Trophoblast cell (in vitro differentiated cells and primary cell): ENCODE data around the gene TAX1BP1.

Experiments
- DNase-seq, 2 donors: peaks; one replicate each; pipeline ENCODE4 v3.0.0-alpha.2; 2016
- H2AFZ ChIP-seq: 2 replicates; pipeline ENCODE4 v1.6.1; 2013; ENCODE audit warnings: low read length, moderate library complexity, mild to moderate bottlenecking; ENCODE audit not compliant: insufficient read depth, poor library complexity
- H2AK5ac ChIP-seq: 2 replicates; pipeline ENCODE4 v1.6.1; 2013; ENCODE audit warnings: mild to moderate bottlenecking, low read length
- H2BK120ac ChIP-seq: 2 replicates; pipeline ENCODE4 v1.6.1; 2013; ENCODE audit warnings: low read length, mild to moderate bottlenecking, moderate library complexity; ENCODE audit not compliant: insufficient read depth, poor library complexity
- H2BK12ac ChIP-seq: 2 replicates; pipeline ENCODE4 v1.6.1; 2013; ENCODE audit warnings: mild to moderate bottlenecking, low read length, moderate library complexity
- H2BK5ac ChIP-seq: 2 replicates; pipeline ENCODE4 v1.6.1; 2013; ENCODE audit warnings: low read length, low read depth, moderate library complexity, mild to moderate bottlenecking; ENCODE audit not compliant: poor library complexity
- H3K14ac ChIP-seq: 2 replicates; pipeline ENCODE4 v1.6.1; 2013; ENCODE audit warnings: mild to moderate bottlenecking, low read length
- H3K18ac ChIP-seq: 2 replicates; pipeline ENCODE4 v1.6.1; 2013; ENCODE audit warnings: mild to moderate bottlenecking, low read length
- H3K23ac ChIP-seq: 2 replicates; pipeline ENCODE4 v1.6.1; 2013; ENCODE audit warnings: low read length
- H3K27ac ChIP-seq: 2 replicates; pipeline ENCODE4 v1.5.1; 2013; ENCODE audit warnings: low read depth, mild to moderate bottlenecking, inconsistent platforms, low read length, moderate library complexity
- H3K27me3 ChIP-seq: 2 replicates; pipeline ENCODE4 v1.6.1; 2013; ENCODE audit warnings: inconsistent platforms, mild to moderate bottlenecking, low read length, moderate library complexity; ENCODE audit not compliant: insufficient read depth
- H3K36me3 ChIP-seq, 2 experiments: 1 replicate in 1 of 2; 2 replicates in 1 of 2; pipeline ENCODE4 v1.6.1; 2013; ENCODE audit warnings: low read length in 2 of 2, mild to moderate bottlenecking in 2 of 2, moderate library complexity in 1 of 2; ENCODE audit not compliant: insufficient read depth in 2 of 2, control insufficient read depth in 1 of 2
- H3K4ac ChIP-seq: 2 replicates; pipeline ENCODE4 v1.6.1; 2013; ENCODE audit warnings: low read depth, mild to moderate bottlenecking, low read length, moderate library complexity
- H3K4me1 ChIP-seq, 2 experiments: 1 replicate in 1 of 2; 2 replicates in 1 of 2; pipeline ENCODE4 v1.6.1; 2013; ENCODE audit warnings: low read length in 2 of 2, mild to moderate bottlenecking in 2 of 2, moderate library complexity in 1 of 2; ENCODE audit not compliant: insufficient read depth in 2 of 2, control insufficient read depth in 1 of 2
- H3K4me2 ChIP-seq: 2 replicates; pipeline ENCODE4 v1.6.1; 2013; ENCODE audit warnings: inconsistent platforms, mild to moderate bottlenecking, low read length, moderate library complexity
- H3K4me3 ChIP-seq: 2 replicates; pipeline ENCODE4 v1.5.1; 2013; ENCODE audit warnings: mild to moderate bottlenecking, low read depth, low read length, inconsistent platforms
- H3K79me1 ChIP-seq: one replicate; pipeline ENCODE4 v1.6.1; 2013; ENCODE audit warnings: low read length
- H3K79me2 ChIP-seq: 2 replicates; pipeline ENCODE4 v1.6.1; 2013; ENCODE audit warnings: low read length, mild to moderate bottlenecking; ENCODE audit not compliant: control insufficient read depth, insufficient read depth, poor library complexity
- H3K9ac ChIP-seq: 2 replicates; pipeline ENCODE4 v1.6.1; 2013; ENCODE audit warnings: mild to moderate bottlenecking, low read length
- H3K9me3 ChIP-seq: 2 replicates; pipeline ENCODE4 v1.6.1; 2013; ENCODE audit warnings: low read depth, mild to moderate bottlenecking, control low read depth, inconsistent platforms, low read length; ENCODE audit not compliant: insufficient read depth
- H4K12ac ChIP-seq: 2 replicates; pipeline ENCODE4 v1.6.1; 2013; ENCODE audit warnings: low read depth, mild to moderate bottlenecking, low read length, moderate library complexity
- H4K8ac ChIP-seq: 2 replicates; pipeline ENCODE4 v1.6.1; 2013; ENCODE audit warnings: low read depth, mild to moderate bottlenecking, low read length, moderate library complexity
- H4K91ac ChIP-seq: one replicate; pipeline ENCODE4 v1.6.1; 2013; ENCODE audit warnings: low read depth, mild to moderate bottlenecking, low read length, moderate library complexity
- WGBS: extraction: QIAGEN DNeasy Blood & Tissue Kit; methylation state at CpG from one replicate; pipeline ENCODE4 v1.1.7; 2013; ENCODE audit warnings: missing lambda C conversion rate; ENCODE audit not compliant: insufficient read length, insufficient coverage; ENCODE audit errors: extremely low coverage; 5-methylcytosine and 5-hydroxymethylcytosine counted together

The TAX1BP1 gene

GRCh38 chr7:27869056-27869455 is 129.1 kb downstream of the TAX1BP1 start:
- Histone ChIP-seq H3K36me3 (no peaks in the 10 kb centered on the region), H3K18ac (no peak overlapping the region), H3K14ac (no peak overlapping the region), H3K4ac (no peak overlapping the region), H3K23ac (no peak overlapping the region), H3K9ac (no peak overlapping the region), H3K4me3 (no peak overlapping the region), H3K79me1 (no peaks in the 10 kb centered on the region), H3K4me2 (no peak overlapping the region), H3K9me3 (no peaks in the 10 kb centered on the region), H2BK5ac (no peak overlapping the region), H4K8ac (no peak overlapping the region), H4K12ac (no peak overlapping the region), H3K27ac (no peak overlapping the region), H3K79me2 (no peaks in the 10 kb centered on the region), H3K4me1 (no peaks in the 10 kb centered on the region), H4K91ac (no peak overlapping the region), H2BK120ac (no peak overlapping the region), H2AK5ac (no peak overlapping the region), H2BK12ac (no peak overlapping the region), H2AFZ (no peak overlapping the region), H3K27me3 (no peaks in the 10 kb centered on the region)
- WGBS = no CpG with 5 or more reads among the region's 7 CpGs
- no peak for DNase-seq

- Histone ChIP-seq H3K14ac (no peak overlapping the region), H3K27ac (no peak overlapping the region), H3K18ac (no peak overlapping the region), H4K8ac (no peak overlapping the region), H3K79me1 (no peaks in the 10 kb centered on the region), H3K9me3 (no peaks in the 10 kb centered on the region), H2AFZ (no peak overlapping the region), H2BK120ac (no peak overlapping the region), H3K9ac (no peak overlapping the region), H3K27me3 (no peaks in the 10 kb centered on the region), H3K36me3 (no peaks in the 10 kb centered on the region), H2BK12ac (no peak overlapping the region), H3K4me2 (no peak overlapping the region), H4K12ac (no peak overlapping the region), H3K79me2 (no peaks in the 10 kb centered on the region), H3K4me3 (no peak overlapping the region), H3K4ac (no peak overlapping the region), H4K91ac (no peak overlapping the region), H2AK5ac (no peak overlapping the region), H3K23ac (no peak overlapping the region), H3K4me1 (no peaks in the 10 kb centered on the region), H2BK5ac (no peak overlapping the region)
- DNase-seq = no peak
- WGBS = no CpG with 5 or more reads among the region's 5 CpGs
Measured at GRCh38 chr7:27870595-27870994, 130.6 kb downstream of the TAX1BP1 start.

- H3K23ac ChIP-seq = no peak overlapping the region
- no peaks in the 10 kb centered on the region for H3K9me3 ChIP-seq
- WGBS = no CpG with 5 or more reads among the region's 3 CpGs
- H2AFZ ChIP-seq = no peak overlapping the region
- H3K4me1 ChIP-seq = no peaks in the 10 kb centered on the region
- H4K8ac ChIP-seq = no peak overlapping the region
- H3K79me2 ChIP-seq = no peaks in the 10 kb centered on the region
- no peak overlapping the region for H3K9ac ChIP-seq
- no peak overlapping the region for H3K4me2 ChIP-seq
- no peak overlapping the region for H3K14ac ChIP-seq
- DNase-seq = no peak
- H2AK5ac ChIP-seq = no peak overlapping the region
- no peak overlapping the region for H3K27ac ChIP-seq
- no peak overlapping the region for H2BK12ac ChIP-seq
- H4K91ac ChIP-seq = no peak overlapping the region
- no peaks in the 10 kb centered on the region for H3K79me1 ChIP-seq
- H2BK120ac ChIP-seq = no peak overlapping the region
- H3K18ac ChIP-seq = no peak overlapping the region
- no peak overlapping the region for H3K4me3 ChIP-seq
- no peak overlapping the region for H2BK5ac ChIP-seq
- H3K4ac ChIP-seq = no peak overlapping the region
- no peaks in the 10 kb centered on the region for H3K36me3 ChIP-seq
- H3K27me3 ChIP-seq = no peaks in the 10 kb centered on the region
- H4K12ac ChIP-seq = no peak overlapping the region
Measured at GRCh38 chr7:27871086-27871485, 131.1 kb downstream of the TAX1BP1 start.

GRCh38 chr7:27871866-27872265 is 131.9 kb downstream of the TAX1BP1 start:
- Histone ChIP-seq H3K4me2 (no peak overlapping the region), H3K27ac (no peak overlapping the region), H3K23ac (no peak overlapping the region), H3K4ac (no peak overlapping the region), H3K4me3 (no peak overlapping the region), H3K14ac (no peak overlapping the region), H2BK12ac (no peak overlapping the region), H4K12ac (no peak overlapping the region), H3K9ac (no peak overlapping the region), H3K79me2 (no peaks in the 10 kb centered on the region), H3K36me3 (no peaks in the 10 kb centered on the region), H4K8ac (no peak overlapping the region), H3K18ac (no peak overlapping the region), H4K91ac (no peak overlapping the region), H2AK5ac (no peak overlapping the region), H3K27me3 (no peaks in the 10 kb centered on the region), H2BK5ac (no peak overlapping the region), H2BK120ac (no peak overlapping the region), H3K4me1 (no peaks in the 10 kb centered on the region), H2AFZ (no peak overlapping the region), H3K9me3 (no peaks in the 10 kb centered on the region), H3K79me1 (no peaks in the 10 kb centered on the region)
- no CpG with 5 or more reads among the region's 6 CpGs for WGBS
- DNase-seq = no peak
